NCI-H748 (cell line): ENCODE results near the gene PSPH.
"Not testable (repeated sequence)": the region's sequence is repeated elsewhere in the genome, so short reads cannot be mapped to it uniquely, and the experiment has no call there.

ENCODE experiments used
- DNase-seq: peaks from one replicate; lab custom pipeline; 2025; ENCODE audit not compliant: unreplicated experiment; lab: John Stamatoyannopoulos, UW

Gene PSPH

DNA sequence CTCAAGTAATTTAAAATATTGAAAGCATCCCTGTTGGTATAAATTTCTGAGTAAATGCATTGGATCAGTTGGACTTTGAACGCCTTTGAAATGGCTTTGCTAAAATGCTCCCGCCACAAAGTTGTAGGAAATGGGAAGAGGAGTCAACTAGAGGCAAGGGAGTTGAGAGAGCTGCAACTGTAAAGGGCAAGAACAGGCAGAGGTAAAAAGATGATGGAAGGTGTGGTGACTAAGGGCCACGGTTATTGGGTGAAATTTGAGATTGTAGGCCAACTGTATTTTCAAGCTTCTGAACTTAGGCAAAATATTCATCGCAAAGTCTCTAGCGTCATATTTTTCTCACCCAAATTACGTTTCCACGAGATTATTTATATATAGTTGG is 12.2 kb upstream of the PSPH start:
- DNase-seq = no peak

DNA sequence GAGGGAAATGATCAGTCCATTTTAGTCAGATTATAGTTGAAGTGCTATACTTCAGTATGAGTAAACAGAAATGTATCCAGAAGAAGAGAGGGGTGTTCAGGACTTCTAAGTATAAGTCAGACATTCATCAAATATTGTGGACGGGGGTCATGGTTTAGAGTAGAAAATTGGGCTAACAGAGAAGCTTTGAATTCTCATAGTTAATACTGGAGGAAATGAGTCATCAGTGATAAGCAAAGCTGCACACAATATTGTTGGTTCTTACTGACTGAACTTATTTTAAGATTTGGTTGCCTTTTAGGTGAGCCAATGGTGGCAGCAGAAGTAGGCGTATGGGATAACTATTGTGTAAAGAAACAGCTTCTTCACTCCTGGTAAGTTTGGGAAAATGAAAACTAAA is 11.1 kb upstream of the PSPH start:
- DNase-seq = no peak

GRCh38 chr7:56053993-56054392 is 2.7 kb upstream of the PSPH start:
- no peak for DNase-seq

GRCh38 chr7:56053379-56053778 is 2.1 kb upstream of the PSPH start:
- DNase-seq = no peak

GRCh38 chr7:56051053-56051338 is 248 bp downstream of the PSPH start:
- DNase-seq = no peak

GRCh38 chr7:56048763-56049162 is 2.5 kb downstream of the PSPH start:
- peak; percentile 56 for DNase-seq

DNA sequence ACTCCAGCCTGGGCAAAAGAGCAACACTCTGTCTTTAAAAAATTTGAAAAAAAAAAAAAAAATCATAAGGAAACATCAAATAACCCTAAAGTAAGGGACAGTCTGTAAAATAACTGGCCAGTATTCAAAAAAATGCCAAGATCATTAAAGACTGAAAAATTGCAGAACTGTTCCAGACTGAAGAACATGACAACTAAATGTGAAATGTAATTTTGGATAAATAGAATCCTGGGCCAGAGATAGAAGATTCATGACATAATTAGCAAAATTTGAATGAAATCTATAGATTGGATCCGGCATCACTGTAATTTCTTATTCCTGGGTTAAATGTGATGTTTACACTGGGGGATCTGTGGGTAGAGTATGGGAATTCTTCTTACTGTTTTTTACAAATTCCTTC is 3.0 kb downstream of the PSPH start:
- DNase-seq = no peak

DNA sequence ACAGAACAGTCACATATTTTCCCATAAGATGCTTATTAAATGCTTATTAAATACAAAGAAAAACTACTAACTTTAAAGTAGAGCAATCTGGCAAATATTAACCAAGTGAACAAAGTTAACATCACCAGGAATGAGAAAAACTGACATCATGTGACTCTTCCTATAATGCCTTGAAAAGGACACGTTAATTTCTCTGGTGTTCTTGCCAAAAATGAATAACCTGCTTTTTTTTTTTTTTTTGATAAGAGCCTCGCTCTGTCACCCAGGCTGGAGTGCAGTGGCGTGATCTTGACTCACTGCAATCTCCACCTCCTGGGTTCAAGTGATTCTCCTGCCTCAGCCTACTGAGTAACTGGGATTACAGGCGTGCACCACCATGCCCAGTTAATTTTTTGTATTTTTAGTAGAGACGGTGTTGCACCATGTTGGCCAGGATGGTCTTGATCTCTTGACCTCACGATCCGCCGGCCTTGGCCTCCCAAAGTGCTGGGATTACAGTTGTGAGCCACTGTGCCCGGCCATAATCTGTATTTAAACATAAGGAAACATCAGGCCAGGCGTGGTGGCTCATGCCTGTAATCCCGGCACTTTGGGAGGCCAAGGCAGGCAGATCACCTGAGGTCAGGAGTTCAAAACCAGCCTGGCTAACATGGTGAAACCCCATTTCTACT is 3.7 kb downstream of the PSPH start:
- not testable (repeated sequence) for DNase-seq

DNA sequence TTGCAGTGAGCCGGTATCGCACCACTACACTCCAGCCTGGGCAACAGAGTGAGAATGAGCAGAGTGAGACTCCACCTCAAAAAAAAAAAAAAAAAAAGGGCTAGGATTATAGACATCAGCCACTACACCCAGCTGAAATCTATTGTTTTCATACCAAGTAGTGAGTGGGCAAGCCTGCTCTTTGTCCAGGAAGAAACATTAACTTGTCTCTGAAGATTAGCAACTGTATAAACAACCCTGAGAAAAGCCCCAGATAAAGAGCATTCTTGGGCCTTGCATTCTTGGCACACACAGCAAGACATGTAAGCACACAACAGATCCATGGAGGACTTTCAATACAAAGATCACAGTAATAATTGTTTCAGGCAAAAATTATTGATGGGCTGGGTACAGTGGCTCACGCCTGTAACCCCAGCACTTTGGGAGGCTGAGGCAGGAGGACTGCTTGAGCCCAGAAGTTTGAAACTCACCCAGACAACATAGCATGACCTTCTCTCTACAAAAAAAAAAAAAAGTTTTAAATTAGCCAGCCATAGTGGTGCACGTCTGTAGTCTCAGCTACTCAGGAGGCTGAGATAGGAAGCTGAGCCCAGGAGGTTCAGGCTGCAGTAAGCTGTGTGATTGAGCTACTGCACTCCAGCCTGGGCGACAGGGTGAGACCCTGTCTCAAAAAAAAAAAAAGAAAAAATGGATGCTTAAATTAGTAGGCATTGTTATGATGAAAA is 4.4 kb downstream of the PSPH start:
- DNase-seq = no peak

DNA sequence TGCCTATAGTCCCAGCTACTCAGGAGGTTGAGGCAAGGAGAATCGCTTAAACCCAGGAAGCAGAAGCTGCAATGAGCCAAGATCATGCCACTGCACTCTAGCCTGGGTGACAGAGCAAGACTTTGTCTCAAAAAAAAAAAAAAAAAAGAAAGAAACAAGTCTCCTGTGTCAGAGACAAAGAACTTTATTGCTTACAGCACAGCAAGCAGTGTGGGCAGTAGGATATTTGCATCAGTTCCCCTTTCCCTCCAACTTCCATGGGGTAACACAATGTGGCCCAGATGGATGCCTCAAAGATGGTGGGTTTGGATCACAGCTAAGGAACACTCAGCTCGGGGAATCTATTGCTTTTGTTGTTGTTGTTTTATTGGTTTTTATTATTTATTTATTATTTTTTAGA is 5.5 kb downstream of the PSPH start:
- DNase-seq = not testable (repeated sequence)

GRCh38 chr7:56040730-56041129 is 10.5 kb downstream of the PSPH start:
- no peak for DNase-seq

GRCh38 chr7:56033671-56034432 is 17.4 kb downstream of the PSPH start:
- peak; percentile 93 for DNase-seq

- DNase-seq = not testable (repeated sequence)
These were observed 18.7 kb downstream of the PSPH start for GRCh38 chr7:56032578-56032977.

- DNase-seq = not testable (repeated sequence)
These were observed 19.7 kb downstream of the PSPH start for GRCh38 chr7:56031556-56031955.

- no peak for DNase-seq
These were observed 20.9 kb downstream of the PSPH start for GRCh38 chr7:56030340-56030739.

- DNase-seq = no peak
These were observed 22.2 kb downstream of the PSPH start for GRCh38 chr7:56028942-56029630.

- no peak for DNase-seq
These were observed 24.7 kb downstream of the PSPH start for GRCh38 chr7:56026538-56026937.

GRCh38 chr7:56023500-56023899 is 27.7 kb downstream of the PSPH start:
- DNase-seq = no peak

DNA sequence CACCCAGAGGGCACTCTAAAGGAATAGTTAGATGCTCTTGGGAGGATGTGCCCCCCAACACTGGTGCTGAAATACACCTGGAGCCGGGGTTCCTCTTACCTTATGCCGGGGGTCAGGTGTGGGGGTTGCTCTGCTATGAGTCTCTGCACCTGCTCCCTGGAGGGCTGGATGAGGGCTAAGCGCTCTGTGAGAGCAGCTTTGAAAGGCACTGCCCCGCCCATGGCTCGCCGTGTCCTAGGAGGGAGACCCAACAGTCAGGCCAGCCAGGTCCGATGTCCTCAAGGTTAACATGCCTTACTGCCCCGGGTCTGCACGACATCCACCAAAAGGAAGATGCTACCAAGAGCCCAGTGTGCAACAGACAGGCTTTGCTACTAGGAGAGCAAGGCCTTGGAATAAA is 31.7 kb downstream of the PSPH start:
- DNase-seq = no peak

DNA sequence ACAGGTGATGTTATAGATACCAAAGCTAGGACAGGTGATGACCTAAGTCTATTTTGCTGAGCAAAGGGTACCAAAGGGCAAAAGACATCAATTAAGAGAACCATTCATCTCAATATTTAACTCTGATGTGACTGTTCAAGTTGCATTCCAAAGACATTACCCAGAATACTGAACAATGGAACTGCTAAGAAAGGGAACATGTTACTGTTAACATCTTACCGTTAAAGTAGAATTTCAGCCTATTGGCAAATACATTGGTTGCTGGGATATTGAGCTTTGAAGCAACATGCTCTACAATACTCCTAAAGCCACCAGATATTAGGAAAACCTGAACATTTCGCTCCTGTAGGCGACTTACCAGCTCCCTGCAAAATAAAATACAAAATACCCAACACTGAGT is 34.2 kb downstream of the PSPH start:
- not testable (repeated sequence) for DNase-seq

- DNase-seq = peak; percentile 90
These were observed 41.5 kb downstream of the PSPH start for GRCh38 chr7:56009695-56010094.

DNA sequence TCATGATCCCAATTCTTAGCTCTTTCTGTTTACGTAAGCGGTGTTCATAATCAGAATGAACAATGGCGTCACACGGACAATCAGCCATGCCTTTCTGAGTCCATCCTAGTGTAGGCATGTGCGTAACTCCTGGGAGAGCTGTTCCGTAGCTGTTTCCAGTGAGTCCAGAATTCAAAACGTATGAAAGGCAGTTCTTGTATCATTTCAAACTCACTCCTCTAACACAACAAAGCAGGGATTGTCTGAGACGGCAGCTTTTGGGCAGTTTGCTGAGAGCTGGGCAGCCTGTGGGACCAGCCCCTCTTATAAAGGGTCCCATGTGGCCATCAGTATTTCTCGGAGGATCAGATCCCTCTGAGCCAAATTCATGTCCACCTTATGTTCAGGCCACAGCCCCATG is 43.4 kb downstream of the PSPH start:
- no peak for DNase-seq
